NCI-H524 treated with DMSO at 0.1 percent for 48 hours (cell line): Measurements from ENCODE around the gene TCF7L1.

Experiments
- DNase-seq: peaks from one replicate; lab custom pipeline; 2025; lab: John Stamatoyannopoulos, UW

TCF7L1 gene

GRCh38 chr2:85356186-85356585 lies 223.0 kb downstream of the TCF7L1 start:
- DNase-seq = no peak

- DNase-seq = no peak
Measured at GRCh38 chr2:85357736-85358135, 224.5 kb downstream of the TCF7L1 start.
